HG02588 (cell line): Measurements from ENCODE around the gene SDS.
"Not testable (repeated sequence)": the region's sequence is repeated elsewhere in the genome, so short reads cannot be mapped to it uniquely, and the experiment has no call there.

Experiments
- ATAC-seq: cut with Tn5 transposase; IDR thresholded peaks from one replicate; pipeline ENCODE4 v1.9.1; 2021; ENCODE audit warnings: mild to moderate bottlenecking, moderate library complexity; ENCODE audit not compliant: unreplicated experiment

SDS gene

DNA sequence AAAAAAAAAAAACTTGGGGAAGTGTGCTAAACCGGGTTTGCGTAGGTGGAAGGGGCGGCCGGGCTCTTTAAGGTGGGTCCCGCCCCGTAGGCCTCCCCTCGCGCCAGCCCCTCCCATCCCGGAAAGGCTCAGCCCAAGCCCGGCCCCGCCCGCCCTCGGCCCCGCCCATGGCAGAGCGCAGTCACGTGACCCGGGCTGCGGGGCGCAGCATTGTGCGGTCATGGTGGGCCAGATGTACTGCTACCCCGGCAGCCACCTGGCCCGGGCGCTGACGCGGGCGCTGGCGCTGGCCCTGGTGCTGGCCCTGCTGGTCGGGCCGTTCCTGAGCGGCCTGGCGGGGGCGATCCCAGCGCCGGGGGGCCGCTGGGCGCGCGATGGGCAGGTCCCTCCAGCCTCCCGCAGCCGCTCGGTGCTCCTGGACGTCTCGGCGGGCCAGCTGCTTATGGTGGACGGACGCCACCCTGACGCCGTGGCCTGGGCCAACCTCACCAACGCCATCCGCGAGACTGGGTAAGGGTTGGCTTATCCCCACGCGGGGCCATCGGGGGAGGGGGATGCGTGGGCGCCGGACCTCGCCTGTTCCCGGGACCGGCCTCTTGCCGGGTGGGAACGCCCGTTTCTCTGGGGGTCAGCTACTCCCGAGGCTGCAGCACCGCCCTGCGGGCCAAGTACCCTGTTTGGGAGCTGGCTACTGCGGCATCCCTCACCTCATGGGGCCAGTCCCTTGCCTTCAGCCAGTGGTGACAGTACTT lies 45.1 kb downstream of the SDS start, which contains the start of gene PLBD2:
Gene PLBD2 (plus strand): TSS at position 207 of the 752 bp plus-strand sequence. CDS start 14 bp downstream, at position 221.
- ATAC-seq = peak; percentile 88

DNA sequence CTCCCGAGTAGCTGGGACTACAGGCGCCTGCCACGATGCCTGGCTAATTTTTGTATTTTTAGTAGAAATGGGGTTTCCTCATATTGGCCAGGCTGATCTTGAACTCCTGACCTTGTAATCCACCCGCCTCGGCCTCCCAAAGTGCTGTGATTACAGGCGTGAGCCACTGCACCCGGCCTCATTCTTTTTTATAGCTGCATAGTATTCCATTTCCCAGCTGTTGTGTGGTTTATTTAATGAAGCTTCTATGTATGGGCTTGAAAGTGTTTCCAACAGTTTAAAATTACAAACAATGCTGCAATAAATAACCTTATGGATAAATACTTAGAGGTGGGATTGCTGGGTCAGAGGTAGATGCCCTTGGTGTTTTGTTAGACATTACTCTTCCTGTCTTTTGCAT lies 49.5 kb downstream of the SDS start:
- ATAC-seq = not testable (repeated sequence)

DNA sequence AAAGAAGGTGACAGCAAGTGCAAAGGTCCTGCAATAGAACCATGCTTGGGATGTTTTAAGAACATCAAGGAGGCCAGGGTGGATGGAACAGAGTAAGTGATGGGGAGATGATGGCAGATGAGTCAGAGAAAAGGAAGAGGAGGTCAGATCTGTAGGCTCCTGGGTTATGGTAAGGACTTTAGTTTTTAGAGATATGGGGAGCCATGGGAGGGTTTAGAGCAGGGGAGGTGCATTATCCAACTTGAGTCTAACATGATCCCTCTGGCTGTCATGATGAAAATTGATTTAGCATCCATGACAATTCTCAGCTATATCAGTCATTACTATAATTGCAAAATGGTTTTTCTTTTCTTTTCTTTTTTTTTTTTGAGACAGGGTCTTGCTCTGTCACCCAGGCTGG lies 52.6 kb downstream of the SDS start:
- no peak for ATAC-seq

DNA sequence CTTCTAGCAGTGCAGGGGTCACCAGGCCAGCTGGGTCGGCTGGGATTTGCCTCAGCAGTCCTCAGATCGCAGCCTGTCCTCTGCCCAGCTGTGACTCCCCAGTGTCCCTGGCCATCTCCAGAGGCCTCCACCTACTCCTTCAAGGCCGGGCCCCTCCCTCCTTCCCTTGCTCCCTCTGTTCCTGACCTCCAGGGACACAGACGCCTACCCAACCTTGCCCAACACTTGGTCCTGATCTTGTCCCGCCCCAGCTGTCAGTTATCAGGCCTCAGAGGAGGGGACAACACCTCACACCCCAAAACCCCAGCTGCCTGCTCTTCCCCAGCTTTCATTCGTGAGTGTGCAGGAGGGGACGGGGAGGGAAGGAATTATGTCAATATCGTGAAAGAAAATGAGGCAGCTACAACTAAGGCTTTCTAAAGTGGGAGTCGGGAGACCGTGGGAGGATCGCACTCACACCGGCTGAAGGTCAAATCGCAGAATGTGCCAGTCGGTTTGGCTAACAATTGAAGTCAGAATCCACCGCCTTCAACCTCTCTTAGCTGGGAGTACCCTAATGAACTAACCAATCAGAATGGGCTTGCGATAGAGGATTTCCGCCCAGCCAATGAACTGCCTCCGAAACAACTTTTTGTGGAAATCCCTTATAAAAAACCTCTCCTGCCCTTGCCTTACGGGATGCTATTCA lies 54.7 kb downstream of the SDS start:
- ATAC-seq = no peak

DNA sequence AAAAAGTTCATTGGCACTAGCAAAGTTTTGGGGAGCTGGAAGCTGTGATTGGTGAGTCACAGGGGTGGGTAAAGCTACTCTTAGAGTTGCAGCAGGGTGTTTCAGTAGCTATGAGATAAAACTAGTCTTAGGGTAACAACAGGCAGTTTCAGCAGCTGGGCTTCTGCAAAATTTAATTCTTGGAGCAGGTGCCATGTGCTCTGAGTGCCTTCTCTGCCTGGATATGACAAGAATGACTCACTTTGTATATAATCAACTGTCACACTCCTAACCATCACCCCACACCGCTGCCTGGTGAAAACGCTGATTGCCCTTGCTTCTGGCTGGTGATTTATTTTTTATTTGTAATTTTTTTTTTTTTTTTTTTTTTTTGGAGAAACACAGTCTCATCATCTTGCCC lies 55.8 kb downstream of the SDS start:
- ATAC-seq = no peak

DNA sequence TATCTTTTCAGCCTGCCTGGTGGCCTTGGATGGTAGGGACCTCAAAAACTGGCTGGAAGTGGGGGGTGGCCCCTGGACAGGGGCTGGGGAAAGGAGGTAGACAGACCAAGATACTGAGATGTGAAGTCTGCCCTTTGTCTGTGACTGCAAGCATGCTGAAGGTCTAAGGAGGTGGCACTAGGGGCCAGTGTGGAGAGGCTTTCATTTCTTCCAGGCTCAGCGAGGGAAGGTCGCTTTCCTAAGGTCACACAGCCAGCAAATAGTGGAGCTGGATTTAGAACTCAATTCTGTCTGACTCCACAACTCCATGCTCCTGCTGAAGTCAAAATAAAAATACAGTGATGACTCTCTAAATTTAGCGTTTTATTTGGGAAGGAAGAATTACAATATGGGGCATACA lies 56.6 kb downstream of the SDS start:
- no peak for ATAC-seq

DNA sequence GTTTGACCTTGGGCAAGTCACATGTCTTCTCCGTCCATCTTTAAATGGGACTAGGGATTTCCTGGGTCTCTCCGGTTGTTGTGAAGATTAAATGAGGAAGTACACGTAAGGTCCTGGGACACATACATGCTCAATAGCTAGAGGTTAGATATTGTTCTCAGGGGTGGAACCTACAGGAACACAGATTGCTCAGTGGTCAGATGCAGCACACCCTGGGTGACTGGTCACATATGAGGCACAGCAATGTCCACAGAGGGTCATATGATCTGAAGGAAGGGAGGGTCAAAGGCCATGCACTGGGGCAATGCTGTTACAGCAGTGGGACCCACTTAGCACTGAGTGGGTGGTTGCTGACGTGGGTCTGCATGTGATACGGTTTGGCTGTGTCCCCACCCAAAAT lies 57.3 kb downstream of the SDS start:
- no peak for ATAC-seq

DNA sequence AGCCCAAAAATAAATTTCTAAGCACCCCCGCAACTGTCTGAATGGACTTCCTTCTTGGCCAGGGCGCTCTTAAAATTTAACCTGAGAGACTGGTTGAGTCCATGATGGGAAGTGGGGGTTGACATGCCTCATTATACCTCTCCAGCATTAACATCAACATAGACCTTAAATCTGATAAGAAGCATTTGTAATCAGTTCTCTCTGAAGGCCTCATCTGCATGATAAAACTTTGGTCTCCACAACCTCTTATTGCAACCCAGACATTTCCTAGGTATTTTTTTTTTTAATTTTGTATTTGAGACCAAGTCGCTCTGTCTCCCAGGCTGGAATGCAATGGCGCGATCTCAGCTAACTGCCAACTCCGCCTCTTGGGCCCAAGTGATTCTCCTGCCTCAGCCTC lies 58.4 kb downstream of the SDS start:
- ATAC-seq = no peak
